SK-N-SH treated with all-trans-retinoic acid at 6 μM for 48 hours (cell line): ENCODE results near the gene OPN1MW3.

ENCODE experiments used
- ATAC-seq: fragments of 200-7000 bp; cut with Tn5 transposase; 3 replicates; pipeline ENCODE4 v1.9.1; 2020; ENCODE audit warnings: mild to moderate bottlenecking, moderate library complexity
- ARNTL ChIP-seq: fragments of 450-650 bp; formaldehyde crosslinking; IDR thresholded peaks from 2 replicates; pipeline ENCODE4 v1.5.0; 2020; ENCODE audit warnings: low read depth, mild to moderate bottlenecking, moderate library complexity, borderline replicate concordance
- BACH2 ChIP-seq: fragments of 250-450 bp; sonication (Bioruptor Pico); IDR thresholded peaks from 2 replicates; pipeline ENCODE4 v1.9.0; 2021; ENCODE audit warnings: mild to moderate bottlenecking, borderline replicate concordance
- CREB5 ChIP-seq: fragments of 250-450 bp; sonication (Bioruptor Pico); IDR thresholded peaks from 2 replicates; pipeline ENCODE4 v1.5.1; 2020; ENCODE audit warnings: low read depth, mild to moderate bottlenecking, moderate library complexity
- CSDC2 ChIP-seq: fragments of 250-450 bp; sonication (Bioruptor Pico); IDR thresholded peaks from 2 replicates; pipeline ENCODE4 v1.5.0; 2020; ENCODE audit warnings: mild to moderate bottlenecking, moderate library complexity
- CSRNP3 ChIP-seq: fragments of 250-450 bp; sonication (Bioruptor Pico); IDR thresholded peaks from 2 replicates; pipeline ENCODE4 v1.5.1; 2021; ENCODE audit warnings: mild to moderate bottlenecking, moderate library complexity
- ESRRG ChIP-seq: fragments of 250-450 bp; sonication (Bioruptor Pico); IDR thresholded peaks from 2 replicates; pipeline ENCODE4 v1.6.1; 2021; ENCODE audit warnings: mild to moderate bottlenecking
- GLIS3 ChIP-seq: fragments of 250-450 bp; sonication (Bioruptor Pico); IDR thresholded peaks from 2 replicates; pipeline ENCODE4 v1.5.0; 2020; ENCODE audit warnings: mild to moderate bottlenecking, moderate library complexity
- ISL1 ChIP-seq: fragments of 250-450 bp; sonication (Bioruptor Pico); IDR thresholded peaks from 2 replicates; pipeline ENCODE4 v2.1.2; 2022; ENCODE audit warnings: mild to moderate bottlenecking, moderate library complexity
- OSR1 ChIP-seq: fragments of 250-450 bp; sonication (Bioruptor Pico); IDR thresholded peaks from 2 replicates; pipeline ENCODE4 v1.8.0; 2022; ENCODE audit warnings: moderate library complexity, mild to moderate bottlenecking, inconsistent platforms
- POU6F1 ChIP-seq: fragments of 250-450 bp; sonication (Bioruptor Pico); IDR thresholded peaks from 2 replicates; pipeline ENCODE4 v1.8.0; 2021; ENCODE audit warnings: low read depth, mild to moderate bottlenecking, moderate library complexity, borderline replicate concordance
- PPARA ChIP-seq: fragments of 250-450 bp; sonication (Bioruptor Pico); IDR thresholded peaks from 2 replicates; pipeline ENCODE4 v1.5.0; 2020; ENCODE audit warnings: mild to moderate bottlenecking, borderline replicate concordance
- RARB ChIP-seq: fragments of 250-450 bp; sonication (Bioruptor Pico); IDR thresholded peaks from 2 replicates; pipeline ENCODE4 v1.8.0; 2021; ENCODE audit warnings: mild to moderate bottlenecking, moderate library complexity
- SNAI2 ChIP-seq: fragments of 250-450 bp; sonication (Bioruptor Pico); IDR thresholded peaks from 2 replicates; pipeline ENCODE4 v1.5.0; 2020; ENCODE audit warnings: mild to moderate bottlenecking, moderate library complexity
- TCF4 ChIP-seq: fragments of 250-450 bp; sonication (Bioruptor Pico); IDR thresholded peaks from 2 replicates; pipeline ENCODE4 v1.8.0; 2021; ENCODE audit warnings: mild to moderate bottlenecking, moderate library complexity, borderline replicate concordance
- TOX ChIP-seq: fragments of 250-450 bp; sonication (Bioruptor Pico); IDR thresholded peaks from 2 replicates; pipeline ENCODE4 v1.8.0; 2021; ENCODE audit warnings: mild to moderate bottlenecking, moderate library complexity, borderline replicate concordance
- TSHZ2 ChIP-seq: fragments of 250-450 bp; sonication (Bioruptor Pico); IDR thresholded peaks from 2 replicates; pipeline ENCODE4 v1.5.0; 2020; ENCODE audit warnings: mild to moderate bottlenecking, moderate library complexity
- ZC3H10 ChIP-seq: fragments of 250-450 bp; sonication (Bioruptor Pico); IDR thresholded peaks from 2 replicates; pipeline ENCODE4 v1.5.1; 2021; ENCODE audit warnings: mild to moderate bottlenecking, moderate library complexity
- ZFP3 ChIP-seq: fragments of 250-450 bp; sonication (Bioruptor Pico); IDR thresholded peaks from 2 replicates; pipeline ENCODE4 v1.5.0; 2020; ENCODE audit warnings: mild to moderate bottlenecking, moderate library complexity
- ZFP30 ChIP-seq: fragments of 450-650 bp; formaldehyde crosslinking; IDR thresholded peaks from 2 replicates; pipeline ENCODE4 v1.5.0; 2022; ENCODE audit warnings: mild to moderate bottlenecking, moderate library complexity
- ZNF70 ChIP-seq: fragments of 450-650 bp; formaldehyde crosslinking; IDR thresholded peaks from 2 replicates; pipeline ENCODE4 v1.5.0; 2020; ENCODE audit warnings: mild to moderate bottlenecking, moderate library complexity
- ZNF8 ChIP-seq: fragments of 450-650 bp; formaldehyde crosslinking; IDR thresholded peaks from 2 replicates; pipeline ENCODE4 v1.5.0; 2020; ENCODE audit warnings: mild to moderate bottlenecking, moderate library complexity
- TF ChIP-seq, protein P1 (sequence below): fragments of 250-450 bp; sonication (Bioruptor Pico); IDR thresholded peaks from 2 replicates; pipeline ENCODE4 v1.8.0; 2020; ENCODE audit warnings: mild to moderate bottlenecking, moderate library complexity, borderline replicate concordance

Gene OPN1MW3

DNA sequence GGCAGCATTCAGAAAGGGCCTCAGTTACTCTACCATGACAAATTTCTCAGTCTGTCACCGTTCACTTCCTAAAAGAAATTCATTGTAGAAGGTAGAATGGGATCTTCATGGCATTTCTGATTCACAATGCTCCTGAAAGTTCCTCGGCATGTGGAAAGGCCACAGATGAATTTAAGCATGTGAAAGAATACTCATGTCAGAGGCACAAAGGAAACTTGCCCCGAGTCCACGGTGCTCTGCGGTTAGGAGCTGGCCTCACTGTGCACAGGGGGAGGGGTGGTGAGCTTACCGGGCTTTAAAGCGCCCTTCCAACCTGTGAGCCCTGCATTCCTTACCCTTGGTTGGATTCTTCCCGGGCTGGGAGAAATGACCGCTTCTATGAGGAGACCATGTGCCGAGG, 47.5 kb downstream of the OPN1MW3 start:
- no peak for ATAC-seq
- TF ChIP-seq ISL1 (CRISPR knock-in tag) (no peak), BACH2 (CRISPR knock-in tag) (no peak), PPARA (CRISPR knock-in tag) (no peak), ESRRG (CRISPR knock-in tag) (no peak), ZFP3 (CRISPR knock-in tag) (no peak)
- TF ChIP-seq, all 23 proteins: peak for 0

DNA sequence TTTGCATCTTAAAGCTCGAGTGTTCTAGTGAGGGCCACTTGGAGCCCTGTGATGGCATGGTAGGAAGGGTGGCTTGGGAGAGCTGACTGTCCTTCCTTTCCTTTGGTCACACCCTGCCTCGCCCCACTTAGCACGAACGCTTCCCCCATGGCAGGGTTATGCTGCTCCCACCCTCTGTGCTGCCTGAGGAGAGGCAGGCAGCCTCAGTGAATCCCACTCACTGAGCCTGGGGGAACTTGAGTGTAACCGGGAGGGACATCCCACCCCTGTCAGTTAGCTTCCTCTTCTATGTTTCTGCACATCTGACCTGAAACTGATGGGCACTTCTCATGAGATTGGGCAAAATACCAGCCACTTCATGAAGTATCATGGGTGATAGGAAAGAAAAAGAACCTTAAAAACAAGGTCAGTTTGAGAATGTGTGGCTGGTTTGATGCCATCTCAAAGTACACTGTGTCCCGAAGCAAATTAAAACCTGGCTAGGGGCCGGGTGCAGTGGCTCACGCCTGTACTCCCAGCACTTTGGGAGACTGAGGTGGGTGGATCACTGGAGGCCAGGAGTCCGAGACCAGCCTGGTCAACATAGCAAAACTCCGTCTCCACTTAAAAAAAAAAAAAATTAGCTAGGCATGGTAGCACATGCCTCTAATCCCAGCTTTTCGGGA, 48.3 kb downstream of the OPN1MW3 start:
- ATAC-seq = no peak
- TF ChIP-seq ISL1 (CRISPR knock-in tag) (no peak), ZFP30 (CRISPR knock-in tag) (no peak), TOX (CRISPR knock-in tag) (no peak)
- TF ChIP-seq, protein P1, sequence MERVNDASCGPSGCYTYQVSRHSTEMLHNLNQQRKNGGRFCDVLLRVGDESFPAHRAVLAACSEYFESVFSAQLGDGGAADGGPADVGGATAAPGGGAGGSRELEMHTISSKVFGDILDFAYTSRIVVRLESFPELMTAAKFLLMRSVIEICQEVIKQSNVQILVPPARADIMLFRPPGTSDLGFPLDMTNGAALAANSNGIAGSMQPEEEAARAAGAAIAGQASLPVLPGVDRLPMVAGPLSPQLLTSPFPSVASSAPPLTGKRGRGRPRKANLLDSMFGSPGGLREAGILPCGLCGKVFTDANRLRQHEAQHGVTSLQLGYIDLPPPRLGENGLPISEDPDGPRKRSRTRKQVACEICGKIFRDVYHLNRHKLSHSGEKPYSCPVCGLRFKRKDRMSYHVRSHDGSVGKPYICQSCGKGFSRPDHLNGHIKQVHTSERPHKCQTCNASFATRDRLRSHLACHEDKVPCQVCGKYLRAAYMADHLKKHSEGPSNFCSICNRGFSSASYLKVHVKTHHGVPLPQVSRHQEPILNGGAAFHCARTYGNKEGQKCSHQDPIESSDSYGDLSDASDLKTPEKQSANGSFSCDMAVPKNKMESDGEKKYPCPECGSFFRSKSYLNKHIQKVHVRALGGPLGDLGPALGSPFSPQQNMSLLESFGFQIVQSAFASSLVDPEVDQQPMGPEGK (CRISPR knock-in tag) = no peak

- no peak for ATAC-seq
Observed at GRCh38 chrX:154307202-154307601, 49.8 kb downstream of the OPN1MW3 start.

More at GRCh38 chrX:154307202-154307601, 49.8 kb downstream of the OPN1MW3 start:
- TF ChIP-seq ESRRG (CRISPR knock-in tag) (no peak), TCF4 (CRISPR knock-in tag) (no peak), TOX (CRISPR knock-in tag) (no peak), CREB5 (no peak), RARB (no peak), PPARA (CRISPR knock-in tag) (no peak), ZC3H10 (CRISPR knock-in tag) (no peak), OSR1 (no peak), POU6F1 (no peak), SNAI2 (no peak), ARNTL (no peak), CSRNP3 (CRISPR knock-in tag) (no peak), CSDC2 (CRISPR knock-in tag) (no peak), ZNF8 (CRISPR knock-in tag) (no peak), TSHZ2 (CRISPR knock-in tag) (no peak), ZNF70 (CRISPR knock-in tag) (no peak), BACH2 (CRISPR knock-in tag) (no peak), ISL1 (CRISPR knock-in tag) (no peak), GLIS3 (CRISPR knock-in tag) (no peak)
- TF ChIP-seq, all 23 proteins: peak for 0
